HAP-1 (cell line): ENCODE data around the gene SPRYD3.

ENCODE experiments used
- DNase-seq, 2 experiments: peaks; one replicate each; pipeline ENCODE4 v3.0.0-alpha.2; 2016 to 2020; ENCODE audit warnings: low spot score in 2 of 2
- H3K27me3 ChIP-seq: fragments of 250-450 bp; sonication (Bioruptor Pico); 2 replicates; pipeline ENCODE4 v1.5.1; 2020; ENCODE audit warnings: low read depth, mild to moderate bottlenecking, moderate library complexity
- H3K36me3 ChIP-seq: fragments of 250-450 bp; sonication (Bioruptor Pico); replicated peaks from 2 replicates; pipeline ENCODE4 v1.5.1; 2020; ENCODE audit warnings: mild to moderate bottlenecking
- H3K4me1 ChIP-seq: fragments of 250-450 bp; sonication (Bioruptor Pico); 2 replicates; pipeline ENCODE4 v1.5.1; 2020; ENCODE audit warnings: mild to moderate bottlenecking
- H3K4me3 ChIP-seq: fragments of 250-450 bp; sonication (Bioruptor Pico); 2 replicates; pipeline ENCODE4 v1.5.1; 2020; ENCODE audit warnings: mild to moderate bottlenecking, moderate library complexity
- H3K9me3 ChIP-seq: fragments of 250-450 bp; sonication (Bioruptor Pico); 2 replicates; pipeline ENCODE4 v1.5.1; 2020; ENCODE audit warnings: mild to moderate bottlenecking, moderate library complexity
- in situ Hi-C: fragments of 300-500 bp; cut with MboI; formaldehyde crosslinking; loops from 3 replicates; pipeline ENCODE4 v1.14.3; 2020; ENCODE audit warnings: low sequenced_read_pairs, inconsistent platforms, mixed read lengths

SPRYD3 gene

GRCh38 chr12:53078425-53079225, 565 bp downstream of the SPRYD3 start:
- Histone ChIP-seq H3K36me3 (peaks cover 6% of the 10 kb centered on the region; the same call in 1 of the 2 replicates), H3K4me3 (peak overlapping the region; percentile 46), H3K4me1 (peaks cover 5% of the 10 kb centered on the region), H3K9me3 (no peaks in the 10 kb centered on the region), H3K27me3 (no peaks in the 10 kb centered on the region)
- no peak for DNase-seq
- in situ Hi-C loops: no loop called here

DNA sequence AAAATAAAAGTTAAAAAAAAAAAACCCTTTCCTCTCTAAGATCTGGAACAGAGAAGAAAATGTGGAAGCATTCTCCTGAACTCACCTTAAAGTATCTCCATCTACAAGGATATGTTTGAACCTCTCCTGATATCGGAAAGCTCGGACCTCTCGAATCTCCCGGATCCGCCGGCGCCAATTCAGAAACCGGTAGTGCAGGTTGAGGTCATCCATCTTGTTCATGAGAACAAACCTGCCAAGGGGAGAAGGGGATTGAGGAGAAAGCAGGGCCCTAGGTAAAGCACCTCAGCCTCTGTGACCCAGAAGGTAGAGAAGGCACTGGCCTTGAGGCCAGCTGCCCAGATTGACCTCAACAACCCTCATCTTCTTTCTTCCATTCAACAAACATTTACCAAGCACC, 2.2 kb downstream of the SPRYD3 start:
- no peak for DNase-seq
- in situ Hi-C loops: no loop called here
- H3K36me3 ChIP-seq: peaks cover 6% of the 10 kb centered on the region; the same call in 1 of the 2 replicates
- H3K9me3 ChIP-seq: no peaks in the 10 kb centered on the region
- H3K4me1 ChIP-seq: peaks cover 5% of the 10 kb centered on the region
- no peak overlapping the region for H3K4me3 ChIP-seq
- H3K27me3 ChIP-seq: no peaks in the 10 kb centered on the region

- DNase-seq: no peak
- Histone ChIP-seq H3K4me1 (peaks cover 5% of the 10 kb centered on the region), H3K36me3 (peaks cover 6% of the 10 kb centered on the region; the same call in 1 of the 2 replicates), H3K9me3 (no peaks in the 10 kb centered on the region), H3K4me3 (no peak overlapping the region), H3K27me3 (no peaks in the 10 kb centered on the region)
- in situ Hi-C loops: no loop called here
Observed at GRCh38 chr12:53076461-53076860, 2.7 kb downstream of the SPRYD3 start.

GRCh38 chr12:53074999-53075370, 4.2 kb downstream of the SPRYD3 start:
- peaks cover 5% of the 10 kb centered on the region for H3K4me1 ChIP-seq
- H3K27me3 ChIP-seq: no peaks in the 10 kb centered on the region
- no peak overlapping the region for H3K4me3 ChIP-seq
- H3K36me3 ChIP-seq: peaks cover 6% of the 10 kb centered on the region; the same call in 1 of the 2 replicates
- H3K9me3 ChIP-seq: no peaks in the 10 kb centered on the region
- no peak for DNase-seq
- in situ Hi-C loops: no loop called here

- Histone ChIP-seq H3K4me1 (no peaks in the 10 kb centered on the region), H3K4me3 (no peak overlapping the region), H3K36me3 (peaks cover 6% of the 10 kb centered on the region; the same call in 1 of the 2 replicates), H3K9me3 (no peaks in the 10 kb centered on the region), H3K27me3 (no peaks in the 10 kb centered on the region)
- in situ Hi-C loops: no loop called here
- DNase-seq: no peak
Observed at GRCh38 chr12:53074283-53074998, 4.7 kb downstream of the SPRYD3 start.

DNA sequence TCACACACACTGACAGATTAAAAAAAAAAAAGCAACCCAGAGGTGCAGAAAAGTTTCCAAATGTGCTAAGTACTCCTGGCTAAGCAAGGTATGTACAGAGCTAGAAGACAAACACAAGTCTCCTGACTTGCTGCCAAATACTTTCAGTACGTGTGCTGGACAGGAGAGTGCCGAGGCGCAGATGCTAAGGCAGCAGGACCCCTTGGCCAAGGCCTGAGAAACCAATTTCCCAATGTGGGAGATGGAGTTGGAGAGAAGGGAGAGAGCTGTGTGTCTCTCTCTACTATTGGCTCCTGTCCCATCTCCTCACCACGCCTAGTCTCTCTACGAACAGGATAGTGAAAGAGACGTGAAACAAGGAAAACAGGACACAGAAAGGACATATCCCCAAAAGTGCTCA, 5.3 kb downstream of the SPRYD3 start:
- DNase-seq: no peak
- Histone ChIP-seq H3K4me1 (no peaks in the 10 kb centered on the region), H3K4me3 (no peak overlapping the region), H3K36me3 (peaks cover 6% of the 10 kb centered on the region; the same call in 1 of the 2 replicates), H3K9me3 (no peaks in the 10 kb centered on the region), H3K27me3 (no peaks in the 10 kb centered on the region)
- in situ Hi-C loops: no loop called here

DNA sequence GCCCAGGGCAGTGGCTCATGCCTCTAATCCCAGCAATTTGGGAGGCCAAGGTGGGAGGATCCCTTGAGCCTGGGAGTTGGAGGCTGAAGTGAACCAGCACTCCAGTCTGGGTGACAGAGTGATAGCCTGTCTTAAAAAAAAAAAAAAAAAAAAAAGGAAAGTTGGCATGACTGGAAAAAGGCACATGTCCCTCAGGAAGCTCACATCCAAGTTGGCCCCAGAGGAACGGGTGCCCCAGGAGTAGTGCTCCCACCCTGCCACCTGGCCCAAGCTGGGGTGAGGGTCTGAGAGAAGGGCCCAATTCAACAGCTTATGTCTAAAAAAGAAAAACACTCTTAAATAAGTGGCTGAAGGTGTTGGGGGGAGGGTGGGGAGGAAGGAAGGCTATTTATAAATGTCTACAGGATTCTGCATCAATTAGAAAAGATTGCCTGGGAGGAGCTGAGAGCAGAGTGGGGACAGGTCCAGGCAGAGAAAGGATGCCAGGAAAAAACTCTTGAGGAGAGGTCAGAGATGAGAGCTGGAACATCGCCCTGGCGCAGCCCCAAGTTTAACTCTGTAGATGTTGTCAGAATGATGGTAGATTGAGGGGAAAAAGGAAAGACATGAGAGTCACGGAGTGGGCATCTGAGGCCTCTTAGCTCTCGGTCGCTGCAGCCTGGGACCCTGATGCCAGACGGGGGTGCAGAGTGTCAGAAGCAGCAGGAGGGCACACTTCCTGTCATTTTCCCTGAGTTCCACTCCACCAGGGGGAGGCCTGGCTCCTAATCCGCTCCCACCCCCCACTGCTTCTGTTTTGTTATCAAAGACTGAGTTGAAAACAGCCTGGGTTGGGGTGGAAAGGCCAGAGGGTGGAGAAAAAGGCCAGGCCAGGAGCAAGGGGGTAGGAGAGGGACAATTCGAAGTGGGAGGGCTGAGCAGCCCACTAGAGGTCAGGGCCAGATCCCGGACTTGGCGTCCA, 7.3 kb downstream of the SPRYD3 start:
- Histone ChIP-seq H3K4me3 (no peak overlapping the region), H3K27me3 (no peaks in the 10 kb centered on the region), H3K36me3 (peaks cover 6% of the 10 kb centered on the region; the same call in 1 of the 2 replicates), H3K4me1 (no peaks in the 10 kb centered on the region), H3K9me3 (no peaks in the 10 kb centered on the region)
- no peak for DNase-seq
- in situ Hi-C loops: no loop called here

- no peaks in the 10 kb centered on the region for H3K27me3 ChIP-seq
- no peak for DNase-seq
- no peak overlapping the region for H3K4me3 ChIP-seq
- H3K36me3 ChIP-seq: peaks cover 6% of the 10 kb centered on the region; the same call in 1 of the 2 replicates
- H3K9me3 ChIP-seq: no peaks in the 10 kb centered on the region
- in situ Hi-C loops: no loop called here
- no peaks in the 10 kb centered on the region for H3K4me1 ChIP-seq
Observed at GRCh38 chr12:53070877-53071492, 8.2 kb downstream of the SPRYD3 start.

- in situ Hi-C loops: loop anchor here (10.0 kb wide), 1 partner anchor 215 kb away; no protein-coding TSS in a partner anchor
- Histone ChIP-seq H3K4me3 (no peak overlapping the region), H3K36me3 (peaks cover 11% of the 10 kb centered on the region; the same call in 1 of the 2 replicates), H3K9me3 (no peaks in the 10 kb centered on the region), H3K27me3 (no peaks in the 10 kb centered on the region), H3K4me1 (no peaks in the 10 kb centered on the region)
- no peak for DNase-seq
Observed at GRCh38 chr12:53069621-53070410, 9.4 kb downstream of the SPRYD3 start.

DNA sequence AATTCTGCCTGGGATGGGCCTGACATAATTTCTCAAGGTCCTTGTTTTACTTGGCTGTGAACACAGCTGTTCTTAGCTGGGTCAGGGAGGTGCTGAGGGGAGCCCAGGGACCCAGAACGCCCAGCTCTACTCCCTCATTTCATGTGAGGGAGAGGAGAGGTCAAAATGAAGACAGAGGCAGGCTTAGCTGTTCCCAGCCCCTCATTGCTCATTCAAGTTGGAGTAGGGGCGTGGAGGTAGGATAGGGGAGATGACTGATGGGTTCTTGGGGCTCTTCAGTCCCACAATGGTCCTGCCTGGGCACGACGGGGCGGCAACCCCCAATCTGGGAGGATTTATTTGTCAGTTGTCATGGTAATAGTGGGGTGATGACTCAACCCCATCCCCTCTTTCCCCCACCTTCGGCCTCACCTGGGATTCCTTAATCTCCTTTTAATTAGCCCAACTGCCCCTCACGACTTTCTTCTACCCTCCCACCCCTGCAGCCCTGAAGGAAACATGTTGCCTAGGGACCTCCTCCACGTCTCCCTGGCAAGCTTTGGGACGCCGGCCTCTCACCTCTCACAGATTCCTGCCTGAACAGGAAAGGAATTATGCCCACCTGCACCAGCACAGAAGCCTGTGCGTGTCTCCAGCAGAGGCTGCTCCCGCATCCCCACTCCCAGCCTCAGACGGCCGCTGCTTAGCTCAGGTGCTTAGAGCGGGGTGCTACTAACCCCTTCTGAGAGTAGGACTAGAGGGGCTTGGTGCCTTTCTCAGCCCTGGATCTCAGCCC, 10.2 kb downstream of the SPRYD3 start:
- Histone ChIP-seq H3K9me3 (no peaks in the 10 kb centered on the region), H3K4me3 (no peak overlapping the region), H3K36me3 (peaks cover 8% of the 10 kb centered on the region; the same call in 1 of the 2 replicates), H3K4me1 (no peaks in the 10 kb centered on the region), H3K27me3 (no peaks in the 10 kb centered on the region)
- no peak for DNase-seq
- in situ Hi-C loops: loop anchor here (10.0 kb wide), 1 partner anchor 216 kb away; no protein-coding TSS in a partner anchor

DNA sequence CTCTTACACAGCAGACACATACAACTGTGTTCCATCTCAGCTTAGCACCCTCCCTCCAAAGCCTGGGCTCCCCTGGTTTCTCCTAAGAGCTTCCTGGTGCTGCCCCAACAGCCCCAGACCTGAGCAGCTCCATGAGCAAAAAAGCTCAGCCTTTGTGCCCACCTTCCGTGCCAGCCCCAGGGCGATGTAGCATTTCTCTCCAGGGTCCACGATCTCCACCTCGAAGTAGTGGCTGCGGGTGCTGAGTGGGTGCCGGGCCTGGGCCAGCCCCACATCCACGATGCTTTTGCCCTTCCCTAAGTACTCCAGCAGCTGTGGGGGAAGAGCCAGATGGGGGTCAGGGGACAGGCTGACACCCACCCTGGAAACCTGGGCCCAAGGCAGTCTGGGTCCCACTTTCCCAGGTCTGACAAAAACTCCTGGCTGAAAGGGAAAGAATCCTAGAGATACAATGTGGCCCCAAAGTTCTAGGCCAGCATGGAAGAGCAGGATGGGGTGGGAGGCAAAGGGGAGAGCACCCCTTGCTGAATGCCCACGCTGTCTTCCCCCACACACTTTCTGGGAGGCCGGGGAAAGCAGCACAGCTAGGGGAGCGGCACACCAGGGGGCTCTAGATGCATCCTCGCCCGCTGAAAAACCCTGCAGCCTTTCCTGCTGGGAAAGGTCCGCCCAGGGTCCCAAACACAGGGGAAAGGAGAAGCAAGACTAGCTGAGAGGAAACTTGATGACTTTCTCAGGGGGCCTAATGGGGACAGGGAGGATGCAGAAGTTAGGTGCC, 11.0 kb downstream of the SPRYD3 start:
- H3K9me3 ChIP-seq: no peaks in the 10 kb centered on the region
- peaks cover 8% of the 10 kb centered on the region; the same call in 1 of the 2 replicates for H3K36me3 ChIP-seq
- H3K4me1 ChIP-seq: no peaks in the 10 kb centered on the region
- DNase-seq: no peak
- no peak overlapping the region for H3K4me3 ChIP-seq
- no peaks in the 10 kb centered on the region for H3K27me3 ChIP-seq
- in situ Hi-C loops: loop anchor here (10.0 kb wide), 1 partner anchor 217 kb away; no protein-coding TSS in a partner anchor
